T-helper 22 cell (primary cell): ENCODE results near the gene ARHGAP45.

ENCODE experiments used
- DNase-seq: peaks from one replicate; pipeline ENCODE4 v3.0.0-alpha.2; 2020; ENCODE audit warnings: low read depth

ARHGAP45 gene

GRCh38 chr19:1038978-1039645 lies 27.9 kb upstream of the ARHGAP45 start:
- DNase-seq, result no peak

GRCh38 chr19:1039646-1040475 lies 27.1 kb upstream of the ARHGAP45 start, which contains the start of gene ABCA7:
Gene ABCA7 (plus strand): TSS chr19:1040107. CDS start chr19:1041362, 1,255 bp downstream.
- peak; percentile 99 for DNase-seq

GRCh38 chr19:1040476-1041271 lies 26.3 kb upstream of the ARHGAP45 start:
- DNase-seq, result peak; percentile 88

- DNase-seq, result no peak
Measured at GRCh38 chr19:1041272-1041834, 25.6 kb upstream of the ARHGAP45 start.

GRCh38 chr19:1041835-1042685 lies 24.9 kb upstream of the ARHGAP45 start:
- no peak for DNase-seq

GRCh38 chr19:1042689-1043511 lies 24.1 kb upstream of the ARHGAP45 start:
- DNase-seq, result no peak

GRCh38 chr19:1045247-1045603 lies 21.7 kb upstream of the ARHGAP45 start:
- peak; percentile 58 for DNase-seq

- no peak for DNase-seq
Measured at GRCh38 chr19:1046117-1046626, 20.8 kb upstream of the ARHGAP45 start.

GRCh38 chr19:1046836-1047695 lies 19.9 kb upstream of the ARHGAP45 start:
- no peak for DNase-seq

DNA sequence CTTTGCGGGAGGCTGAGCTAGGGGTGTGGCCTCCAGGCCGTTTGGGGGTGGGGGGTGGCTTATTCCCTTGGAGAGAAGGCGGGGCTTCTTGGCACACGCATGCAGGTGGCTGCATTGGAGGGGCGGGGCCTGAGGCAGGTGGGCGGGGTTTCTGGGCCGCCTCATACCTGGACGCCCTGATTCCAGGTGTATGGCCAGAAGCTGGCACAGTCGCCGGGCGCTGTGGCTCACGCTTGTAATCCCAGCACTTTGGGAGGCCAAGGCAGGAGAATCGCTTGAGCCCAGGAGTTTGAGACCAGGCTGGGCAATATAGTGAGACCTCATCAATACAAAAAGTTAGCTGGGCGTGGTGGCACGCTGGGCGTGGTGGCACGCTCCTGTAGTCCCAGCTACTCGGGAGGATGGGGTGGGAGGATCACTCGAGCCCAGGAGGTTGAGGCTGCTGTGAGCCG lies 19.2 kb upstream of the ARHGAP45 start:
- no peak for DNase-seq

- DNase-seq, result no peak
Measured at GRCh38 chr19:1049106-1049505, 17.9 kb upstream of the ARHGAP45 start.

DNA sequence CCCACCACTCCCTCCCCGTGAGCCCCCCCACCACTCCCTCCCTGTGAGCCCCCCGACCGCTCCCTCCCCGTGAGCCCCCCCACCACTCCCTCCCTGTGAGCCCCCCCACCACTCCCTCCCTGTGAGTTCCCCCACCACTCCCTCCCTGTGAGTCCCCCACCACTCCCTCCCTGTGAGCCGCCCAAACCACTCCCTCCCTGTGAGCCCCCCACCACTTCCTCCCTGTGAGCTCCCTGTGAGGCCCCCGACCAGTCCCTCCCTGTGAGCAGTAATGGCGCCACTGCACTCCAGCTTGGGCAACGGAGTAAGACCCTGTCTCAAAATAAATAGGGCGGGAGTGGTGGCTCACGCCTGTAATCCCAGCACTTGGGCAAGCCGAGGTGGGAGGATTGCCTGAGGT lies 17.2 kb upstream of the ARHGAP45 start:
- no peak for DNase-seq

GRCh38 chr19:1050989-1051788 lies 15.8 kb upstream of the ARHGAP45 start:
- no peak for DNase-seq

DNA sequence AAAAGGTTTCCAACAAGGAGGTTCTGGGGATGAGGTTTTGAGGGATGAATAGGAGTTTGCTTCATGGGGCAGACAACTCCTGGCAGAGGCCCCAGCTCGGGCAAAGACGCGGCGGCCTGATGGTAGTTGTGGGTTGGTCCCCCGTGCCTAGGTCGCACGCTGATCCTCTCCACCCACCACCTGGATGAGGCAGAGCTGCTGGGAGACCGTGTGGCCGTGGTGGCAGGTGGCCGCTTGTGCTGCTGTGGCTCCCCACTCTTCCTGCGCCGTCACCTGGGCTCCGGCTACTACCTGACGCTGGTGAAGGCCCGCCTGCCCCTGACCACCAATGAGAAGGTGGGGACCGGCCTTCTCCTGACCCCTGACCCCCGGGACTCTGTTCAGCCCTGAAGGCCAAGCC lies 15.2 kb upstream of the ARHGAP45 start:
- DNase-seq, result no peak

DNA sequence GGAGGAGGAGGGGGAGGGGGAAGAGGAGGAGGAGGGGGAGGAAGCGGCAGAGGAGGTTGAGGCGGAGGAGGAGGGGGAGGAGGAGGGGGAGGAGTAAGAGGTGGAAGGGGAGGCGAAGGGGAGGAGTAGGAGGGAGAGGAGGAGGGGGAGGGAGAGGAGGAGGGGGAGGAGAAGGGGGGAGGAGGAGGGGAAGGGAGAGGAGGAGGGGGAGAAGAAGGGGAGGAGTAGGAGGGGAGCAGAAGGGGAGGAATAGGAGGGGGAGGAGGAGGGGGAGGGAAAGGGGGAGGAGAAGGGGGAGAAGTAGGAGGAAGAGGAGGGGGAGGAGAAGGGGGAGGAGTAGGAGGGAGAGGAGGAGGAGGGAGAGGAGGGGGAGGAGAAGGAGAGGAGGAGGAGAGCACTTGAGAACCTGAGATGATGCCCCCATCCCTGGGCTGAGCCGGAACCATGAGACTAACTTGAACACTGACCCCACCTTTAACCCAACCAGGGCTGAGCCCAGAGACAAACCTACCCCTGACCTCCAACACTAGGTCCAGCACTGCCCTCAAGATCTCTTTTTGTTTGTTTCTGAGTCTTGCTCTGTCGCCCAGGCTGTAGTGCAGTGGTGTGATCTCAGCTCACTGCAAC lies 14.5 kb upstream of the ARHGAP45 start:
- no peak for DNase-seq

GRCh38 chr19:1053176-1054101 lies 13.5 kb upstream of the ARHGAP45 start:
- DNase-seq, result no peak
